SK-N-SH treated with all-trans-retinoic acid at 6 μM for 48 hours (cell line): Measurements from ENCODE around the gene SORCS2.

ENCODE experiments used
- ARNTL ChIP-seq: fragments of 450-650 bp; formaldehyde crosslinking; IDR thresholded peaks from 2 replicates; pipeline ENCODE4 v1.5.0; 2020; ENCODE audit warnings: low read depth, mild to moderate bottlenecking, moderate library complexity, borderline replicate concordance
- BACH2 ChIP-seq: fragments of 250-450 bp; sonication (Bioruptor Pico); IDR thresholded peaks from 2 replicates; pipeline ENCODE4 v1.9.0; 2021; ENCODE audit warnings: mild to moderate bottlenecking, borderline replicate concordance
- CREB5 ChIP-seq: fragments of 250-450 bp; sonication (Bioruptor Pico); IDR thresholded peaks from 2 replicates; pipeline ENCODE4 v1.5.1; 2020; ENCODE audit warnings: low read depth, mild to moderate bottlenecking, moderate library complexity
- CSDC2 ChIP-seq: fragments of 250-450 bp; sonication (Bioruptor Pico); IDR thresholded peaks from 2 replicates; pipeline ENCODE4 v1.5.0; 2020; ENCODE audit warnings: mild to moderate bottlenecking, moderate library complexity
- CSRNP3 ChIP-seq: fragments of 250-450 bp; sonication (Bioruptor Pico); IDR thresholded peaks from 2 replicates; pipeline ENCODE4 v1.5.1; 2021; ENCODE audit warnings: mild to moderate bottlenecking, moderate library complexity
- ESRRG ChIP-seq: fragments of 250-450 bp; sonication (Bioruptor Pico); IDR thresholded peaks from 2 replicates; pipeline ENCODE4 v1.6.1; 2021; ENCODE audit warnings: mild to moderate bottlenecking
- RARB ChIP-seq: fragments of 250-450 bp; sonication (Bioruptor Pico); IDR thresholded peaks from 2 replicates; pipeline ENCODE4 v1.8.0; 2021; ENCODE audit warnings: mild to moderate bottlenecking, moderate library complexity
- TCF4 ChIP-seq: fragments of 250-450 bp; sonication (Bioruptor Pico); IDR thresholded peaks from 2 replicates; pipeline ENCODE4 v1.8.0; 2021; ENCODE audit warnings: mild to moderate bottlenecking, moderate library complexity, borderline replicate concordance
- TOX ChIP-seq: fragments of 250-450 bp; sonication (Bioruptor Pico); IDR thresholded peaks from 2 replicates; pipeline ENCODE4 v1.8.0; 2021; ENCODE audit warnings: mild to moderate bottlenecking, moderate library complexity, borderline replicate concordance
- TSHZ2 ChIP-seq: fragments of 250-450 bp; sonication (Bioruptor Pico); IDR thresholded peaks from 2 replicates; pipeline ENCODE4 v1.5.0; 2020; ENCODE audit warnings: mild to moderate bottlenecking, moderate library complexity
- ZC3H10 ChIP-seq: fragments of 250-450 bp; sonication (Bioruptor Pico); IDR thresholded peaks from 2 replicates; pipeline ENCODE4 v1.5.1; 2021; ENCODE audit warnings: mild to moderate bottlenecking, moderate library complexity
- ZNF70 ChIP-seq: fragments of 450-650 bp; formaldehyde crosslinking; IDR thresholded peaks from 2 replicates; pipeline ENCODE4 v1.5.0; 2020; ENCODE audit warnings: mild to moderate bottlenecking, moderate library complexity
- ZNF8 ChIP-seq: fragments of 450-650 bp; formaldehyde crosslinking; IDR thresholded peaks from 2 replicates; pipeline ENCODE4 v1.5.0; 2020; ENCODE audit warnings: mild to moderate bottlenecking, moderate library complexity

GRCh38 chr4:7368296-7368695 is 176.0 kb downstream of the SORCS2 start:
- TF ChIP-seq TCF4 (no peak), ZC3H10 (no peak), ESRRG (CRISPR knock-in tag) (no peak), CSDC2 (CRISPR knock-in tag) (no peak), RARB (CRISPR knock-in tag) (no peak), ZNF70 (CRISPR knock-in tag) (no peak), TSHZ2 (CRISPR knock-in tag) (no peak), TOX (no peak), CSRNP3 (CRISPR knock-in tag) (no peak), ZNF8 (CRISPR knock-in tag) (no peak), BACH2 (CRISPR knock-in tag) (no peak), ARNTL (no peak), CREB5 (CRISPR knock-in tag) (no peak)
